VCaP (cell line): Measurements from ENCODE around the gene NME5.

Experiments used
- H3K27ac ChIP-seq: fragments of 450-650 bp; 2 replicates; pipeline ENCODE4 v1.5.1; 2017
- TF ChIP-seq, protein P1 (sequence below): fragments of 450-650 bp; conservative IDR thresholded peaks from 2 replicates; pipeline ENCODE4 v1.5.1; 2017; ENCODE audit warnings: mild to moderate bottlenecking, moderate library complexity

Gene NME5, protein sequence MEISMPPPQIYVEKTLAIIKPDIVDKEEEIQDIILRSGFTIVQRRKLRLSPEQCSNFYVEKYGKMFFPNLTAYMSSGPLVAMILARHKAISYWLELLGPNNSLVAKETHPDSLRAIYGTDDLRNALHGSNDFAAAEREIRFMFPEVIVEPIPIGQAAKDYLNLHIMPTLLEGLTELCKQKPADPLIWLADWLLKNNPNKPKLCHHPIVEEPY

GRCh38 chr5:138138949-138139780, at the start of gene NME5:
NME5 (minus strand) TSS chr5:138139428; CDS start chr5:138138780, 648 bp downstream.
- TF ChIP-seq, protein P1, sequence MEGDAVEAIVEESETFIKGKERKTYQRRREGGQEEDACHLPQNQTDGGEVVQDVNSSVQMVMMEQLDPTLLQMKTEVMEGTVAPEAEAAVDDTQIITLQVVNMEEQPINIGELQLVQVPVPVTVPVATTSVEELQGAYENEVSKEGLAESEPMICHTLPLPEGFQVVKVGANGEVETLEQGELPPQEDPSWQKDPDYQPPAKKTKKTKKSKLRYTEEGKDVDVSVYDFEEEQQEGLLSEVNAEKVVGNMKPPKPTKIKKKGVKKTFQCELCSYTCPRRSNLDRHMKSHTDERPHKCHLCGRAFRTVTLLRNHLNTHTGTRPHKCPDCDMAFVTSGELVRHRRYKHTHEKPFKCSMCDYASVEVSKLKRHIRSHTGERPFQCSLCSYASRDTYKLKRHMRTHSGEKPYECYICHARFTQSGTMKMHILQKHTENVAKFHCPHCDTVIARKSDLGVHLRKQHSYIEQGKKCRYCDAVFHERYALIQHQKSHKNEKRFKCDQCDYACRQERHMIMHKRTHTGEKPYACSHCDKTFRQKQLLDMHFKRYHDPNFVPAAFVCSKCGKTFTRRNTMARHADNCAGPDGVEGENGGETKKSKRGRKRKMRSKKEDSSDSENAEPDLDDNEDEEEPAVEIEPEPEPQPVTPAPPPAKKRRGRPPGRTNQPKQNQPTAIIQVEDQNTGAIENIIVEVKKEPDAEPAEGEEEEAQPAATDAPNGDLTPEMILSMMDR, result no peak
- H3K27ac ChIP-seq, result peak within 1 kb of the TSS; percentile 18; the same call in 1 of the 2 replicates

GRCh38 chr5:138188626-138189025, 49.4 kb upstream of the NME5 start:
- H3K27ac ChIP-seq, result no peak overlapping the region
- TF ChIP-seq, protein P1, result no peak

GRCh38 chr5:138186002-138186447, 46.8 kb upstream of the NME5 start:
- H3K27ac ChIP-seq, result no peak overlapping the region
- TF ChIP-seq, protein P1, result no peak

DNA sequence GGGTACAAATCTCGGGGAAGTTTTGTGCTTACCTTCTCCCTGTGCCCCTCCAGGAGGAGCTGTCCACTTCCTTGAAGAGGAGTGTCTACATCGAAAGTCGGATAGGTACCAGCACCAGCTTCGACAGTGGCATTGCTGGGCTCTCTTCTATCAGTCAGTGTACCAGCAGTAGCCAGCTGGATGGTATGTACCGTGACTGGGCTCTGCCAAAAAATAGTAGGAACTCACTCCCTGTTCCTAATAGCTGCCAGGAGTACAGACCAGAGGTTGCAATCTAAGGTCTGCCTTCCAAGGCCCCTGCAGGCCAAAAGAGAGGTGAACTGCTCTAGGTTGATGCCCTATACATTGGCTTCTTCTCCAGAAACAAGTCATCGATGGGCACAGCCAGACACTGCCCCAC, 43.6 kb upstream of the NME5 start:
- TF ChIP-seq, protein P1, result no peak
- H3K27ac ChIP-seq, result no peak overlapping the region

DNA sequence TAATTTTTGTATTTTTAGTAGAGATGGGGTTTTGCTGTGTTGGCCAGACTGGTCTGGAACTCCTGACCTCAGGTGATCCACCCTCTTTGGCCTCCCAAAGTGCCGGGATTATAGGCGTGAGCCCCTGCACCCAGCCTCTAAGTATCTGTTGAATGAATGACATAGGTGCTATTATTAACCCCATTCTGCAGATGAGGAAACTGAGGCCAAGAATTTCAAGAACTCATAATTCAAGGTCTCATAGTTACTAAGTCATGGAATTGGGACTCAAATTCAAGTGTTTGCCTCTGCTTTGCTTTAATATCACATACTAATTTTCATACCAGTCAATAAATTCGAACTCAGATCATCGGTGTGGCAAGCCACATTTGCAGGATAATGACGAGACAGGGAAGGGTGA, 41.6 kb upstream of the NME5 start:
- peak overlapping the region; percentile 96; the same call in 1 of the 2 replicates for H3K27ac ChIP-seq
- TF ChIP-seq, protein P1, result no peak

GRCh38 chr5:138180183-138180782, 41.1 kb upstream of the NME5 start:
- TF ChIP-seq, protein P1, result peak; percentile 94
- H3K27ac ChIP-seq, result peak overlapping the region; percentile 96; the same call in 1 of the 2 replicates

DNA sequence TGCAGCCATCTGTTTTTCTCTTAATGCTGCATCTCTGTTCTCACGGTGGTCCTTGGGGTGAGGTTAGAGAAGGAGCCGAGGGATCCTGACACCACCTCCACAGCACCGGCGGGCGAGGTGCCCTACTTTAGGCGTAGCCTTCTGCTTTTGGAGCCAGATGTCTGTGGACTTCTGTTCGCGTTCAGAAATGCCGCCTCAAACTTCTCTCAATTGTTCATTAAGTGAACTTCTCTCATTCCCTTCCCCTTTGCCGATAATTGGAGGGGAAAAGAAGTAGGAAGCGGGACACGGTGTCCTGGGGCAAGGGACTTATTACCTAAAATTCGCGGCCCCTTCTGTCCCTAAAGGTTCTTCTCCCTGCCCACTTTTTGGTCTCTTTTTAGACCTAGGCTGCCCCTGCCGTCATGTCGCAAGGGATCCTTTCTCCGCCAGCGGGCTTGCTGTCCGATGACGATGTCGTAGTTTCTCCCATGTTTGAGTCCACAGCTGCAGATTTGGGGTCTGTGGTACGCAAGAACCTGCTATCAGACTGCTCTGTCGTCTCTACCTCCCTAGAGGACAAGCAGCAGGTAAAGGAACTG, 40.1 kb upstream of the NME5 start:
- H3K27ac ChIP-seq, result peak overlapping the region; percentile 96
- TF ChIP-seq, protein P1, result no peak
